ENCODE data around the gene TMEM179B. TPM values are rescaled to one million over a fixed set of nuclear protein-coding genes. Genes with fewer than 3 reads are reported as not detected.
A peak's percentile ranks its signal among the peaks of the same experiment; 100 is the strongest.

TMEM179B gene
- total and polyA plus RNA-seq, 2 of the 13 experiments (the other 11 are each of a cell fraction or from before 2014, with no cell fraction given): 24.8 to 25.7 TPM

GRCh38 chr11:62805076-62805892 lies 18.1 kb downstream of the TMEM179B start, which contains the start of gene NXF1 (continued):
- TF ChIP-seq ARID4A (CRISPR knock-in tag; IDR thresholded peaks at IDR 0.05; ENCODE audit: borderline replicate concordance) (peak; percentile 95), AGO2 (optimal IDR thresholded peaks at IDR 0.05; ENCODE audit: low read depth, low read length) (peak; percentile 99), NR2C2 (CRISPR knock-in tag; IDR thresholded peaks at IDR 0.05; ENCODE audit: borderline replicate concordance) (peak; percentile 58; the same call in 1 of the 2 replicates), ZNF367 (CRISPR knock-in tag; IDR thresholded peaks at IDR 0.05; ENCODE audit: borderline replicate concordance) (0 out of 2 replicates have a peak, but pooled peaks have one; percentile 39), FOXA1 (IDR thresholded peaks at IDR 0.05) (no peak), FOXA1 (CRISPR knock-in tag; IDR thresholded peaks at IDR 0.05) (peak; percentile 56), ZIK1 (CRISPR knock-in tag; IDR thresholded peaks at IDR 0.05; ENCODE audit: borderline replicate concordance, low read depth) (peak; percentile 83; the same call in 1 of the 2 replicates), ASH2L (IDR thresholded peaks at IDR 0.05; ENCODE audit: insufficient read length, low read depth, low read length) (peak; percentile 83), ZNF589 (CRISPR knock-in tag; conservative IDR thresholded peaks at IDR 0.05) (no peak), DNMT3B (CRISPR knock-in tag; conservative IDR thresholded peaks at IDR 0.05) (0 out of 2 replicates have a peak, but pooled peaks have one; percentile 48), ETV5 (CRISPR knock-in tag; IDR thresholded peaks at IDR 0.05; ENCODE audit: borderline replicate concordance) (peak; percentile 51; the same call in 1 of the 2 replicates), ZBTB39 (CRISPR knock-in tag; IDR thresholded peaks at IDR 0.05) (no peak)
- TF ChIP-seq, protein P1, sequence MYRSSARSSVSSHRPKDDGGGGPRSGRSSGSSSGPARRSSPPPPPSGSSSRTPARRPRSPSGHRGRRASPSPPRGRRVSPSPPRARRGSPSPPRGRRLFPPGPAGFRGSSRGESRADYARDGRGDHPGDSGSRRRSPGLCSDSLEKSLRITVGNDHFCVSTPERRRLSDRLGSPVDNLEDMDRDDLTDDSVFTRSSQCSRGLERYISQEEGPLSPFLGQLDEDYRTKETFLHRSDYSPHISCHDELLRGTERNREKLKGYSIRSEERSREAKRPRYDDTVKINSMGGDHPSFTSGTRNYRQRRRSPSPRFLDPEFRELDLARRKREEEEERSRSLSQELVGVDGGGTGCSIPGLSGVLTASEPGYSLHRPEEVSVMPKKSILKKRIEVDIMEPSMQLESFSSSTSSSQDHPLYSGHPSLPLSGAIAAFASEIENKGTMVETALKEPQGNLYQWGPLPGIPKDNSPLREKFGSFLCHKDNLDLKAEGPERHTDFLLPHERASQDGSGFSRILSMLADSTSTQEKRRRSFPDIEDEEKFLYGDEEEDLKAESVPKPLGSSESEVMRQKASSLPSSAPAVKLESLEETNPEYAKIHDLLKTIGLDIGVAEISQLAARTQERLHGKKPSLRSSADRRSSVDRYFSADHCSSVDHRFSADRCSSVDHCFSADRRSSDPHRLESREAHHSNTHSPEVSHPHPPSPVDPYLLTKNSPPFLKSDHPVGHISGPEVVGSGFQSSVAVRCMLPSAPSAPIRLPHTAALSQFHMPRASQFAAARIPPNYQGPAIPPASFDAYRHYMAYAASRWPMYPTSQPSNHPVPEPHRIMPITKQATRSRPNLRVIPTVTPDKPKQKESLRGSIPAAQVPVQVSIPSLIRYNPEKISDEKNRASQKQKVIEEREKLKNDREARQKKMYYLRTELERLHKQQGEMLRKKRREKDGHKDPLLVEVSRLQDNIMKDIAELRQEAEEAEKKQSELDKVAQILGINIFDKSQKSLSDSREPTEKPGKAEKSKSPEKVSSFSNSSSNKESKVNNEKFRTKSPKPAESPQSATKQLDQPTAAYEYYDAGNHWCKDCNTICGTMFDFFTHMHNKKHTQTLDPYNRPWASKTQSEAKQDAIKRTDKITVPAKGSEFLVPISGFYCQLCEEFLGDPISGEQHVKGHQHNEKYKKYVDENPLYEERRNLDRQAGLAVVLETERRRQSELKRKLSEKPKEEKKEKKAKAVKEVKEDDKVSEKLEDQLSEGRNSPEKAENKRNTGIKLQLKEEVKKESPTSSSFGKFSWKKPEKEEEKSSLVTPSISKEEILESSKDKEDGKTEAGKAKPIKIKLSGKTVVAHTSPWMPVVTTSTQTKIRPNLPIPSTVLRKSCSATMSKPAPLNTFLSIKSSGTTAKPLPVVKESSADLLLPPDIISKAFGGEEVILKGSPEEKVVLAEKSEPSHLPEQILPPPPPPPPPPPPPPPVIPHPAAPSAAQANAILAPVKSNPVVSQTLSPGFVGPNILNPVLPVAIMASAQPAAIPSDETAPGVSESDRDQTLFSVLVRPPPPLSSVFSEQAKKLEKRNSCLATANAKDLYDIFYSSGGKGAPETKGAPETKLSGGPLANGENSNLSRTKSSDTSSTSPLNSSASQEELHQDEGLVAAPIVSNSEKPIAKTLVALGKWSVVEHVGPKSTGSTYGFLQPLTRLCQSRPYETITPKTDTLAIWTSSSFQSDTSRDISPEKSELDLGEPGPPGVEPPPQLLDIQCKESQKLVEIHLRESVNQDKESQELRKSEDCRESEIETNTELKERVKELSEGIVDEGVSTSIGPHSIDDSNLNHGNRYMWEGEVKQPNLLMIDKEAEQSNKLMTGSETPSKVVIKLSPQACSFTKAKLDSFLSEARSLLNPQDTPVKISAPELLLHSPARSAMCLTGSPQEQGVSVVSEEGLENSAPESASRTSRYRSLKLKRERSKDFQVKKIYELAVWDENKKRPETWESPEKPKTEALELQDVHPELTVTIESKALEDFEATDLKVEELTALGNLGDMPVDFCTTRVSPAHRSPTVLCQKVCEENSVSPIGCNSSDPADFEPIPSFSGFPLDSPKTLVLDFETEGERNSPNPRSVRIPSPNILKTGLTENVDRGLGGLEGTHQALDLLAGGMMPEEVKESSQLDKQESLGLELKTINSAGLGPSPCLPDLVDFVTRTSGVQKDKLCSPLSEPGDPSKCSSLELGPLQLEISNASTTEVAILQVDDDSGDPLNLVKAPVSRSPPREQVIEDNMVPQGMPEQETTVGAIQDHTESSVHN (CRISPR knock-in tag; IDR thresholded peaks at IDR 0.05): peak; percentile 90; the same call in 1 of the 2 replicates
